Osteoblast (primary cell): ENCODE results near the gene KIAA1671. TPM values are rescaled to one million over a fixed set of nuclear protein-coding genes. Genes with fewer than 3 reads are reported as not detected.

Experiments
- DNase-seq: peaks from one replicate; pipeline ENCODE4 v3.0.0; 2011; ENCODE audit warnings: low spot score, mixed read lengths; ENCODE audit not compliant: insufficient read length; ENCODE audit errors: missing footprints
- H2AFZ ChIP-seq: 2 replicates; pipeline ENCODE4 v1.6.0; 2011; ENCODE audit warnings: mild to moderate bottlenecking, low read length
- H3K27ac ChIP-seq: 2 replicates; pipeline ENCODE4 v1.5.1; 2011; ENCODE audit warnings: mild to moderate bottlenecking, low read depth, low read length, moderate library complexity
- H3K27me3 ChIP-seq: 2 replicates; pipeline ENCODE4 v1.6.0; 2012; ENCODE audit warnings: mild to moderate bottlenecking, control low read depth, inconsistent platforms, low read length, moderate library complexity; ENCODE audit not compliant: insufficient read depth
- H3K36me3 ChIP-seq: 2 replicates; pipeline ENCODE4 v1.5.1; 2011; ENCODE audit warnings: mild to moderate bottlenecking, low read length, control low read depth, moderate library complexity; ENCODE audit not compliant: insufficient read depth
- H3K4me1 ChIP-seq: 2 replicates; pipeline ENCODE4 v1.5.1; 2011; ENCODE audit warnings: mild to moderate bottlenecking, low read length, control low read depth, moderate library complexity; ENCODE audit not compliant: insufficient read depth
- H3K4me2 ChIP-seq: 2 replicates; pipeline ENCODE4 v1.6.0; 2011; ENCODE audit warnings: mild to moderate bottlenecking, low read length; ENCODE audit not compliant: insufficient read depth
- H3K4me3 ChIP-seq: fragments of 200-600 bp; sonication (generic); 3 replicates; pipeline ENCODE4 v1.5.1; 2012; ENCODE audit warnings: mild to moderate bottlenecking, low read length, inconsistent platforms; ENCODE audit not compliant: insufficient read depth
- H3K79me2 ChIP-seq: 2 replicates; pipeline ENCODE4 v1.6.0; 2012; ENCODE audit warnings: mild to moderate bottlenecking, low read length, control low read depth, inconsistent platforms; ENCODE audit not compliant: insufficient read depth
- H3K9me3 ChIP-seq: 2 replicates; pipeline ENCODE4 v1.5.1; 2011; ENCODE audit warnings: low read depth, low read length, control low read depth
- H4K20me1 ChIP-seq: 2 replicates; pipeline ENCODE4 v1.6.0; 2012; ENCODE audit warnings: mild to moderate bottlenecking, low read length, control low read depth; ENCODE audit not compliant: insufficient read depth
- CTCF ChIP-seq: IDR thresholded peaks from 2 replicates; pipeline ENCODE4 v1.5.1; 2011; ENCODE audit warnings: mild to moderate bottlenecking, low read depth, low read length, moderate library complexity; ENCODE audit errors: extremely low read depth
- total RNA-seq: library from RNA; depleted of rRNA; stranded (reverse); fragments of >200 nt; gene quantifications from 2 replicates; pipeline ENCODE4 v1.2.3, GENCODE V29; 2012

KIAA1671 gene
- total RNA-seq, 1 donor = 16.6 TPM

GRCh38 chr22:24985826-24986214, 33.3 kb downstream of the KIAA1671 start:
- DNase-seq = peak; percentile 90
- H4K20me1 ChIP-seq = no peaks in the 10 kb centered on the region
- TF ChIP-seq CTCF = no peak
- peaks cover 28% of the 10 kb centered on the region for H3K4me1 ChIP-seq
- H3K4me3 ChIP-seq = peak overlapping the region; percentile 55
- no peaks in the 10 kb centered on the region for H3K27me3 ChIP-seq
- peak overlapping the region; percentile 86 for H2AFZ ChIP-seq
- H3K27ac ChIP-seq = peak overlapping the region; percentile 97
- H3K9me3 ChIP-seq = no peaks in the 10 kb centered on the region
- H3K36me3 ChIP-seq = no peaks in the 10 kb centered on the region
- H3K79me2 ChIP-seq = peaks cover 39% of the 10 kb centered on the region
- peak overlapping the region; percentile 84 for H3K4me2 ChIP-seq

- TF ChIP-seq CTCF = no peak
These were observed 34.3 kb downstream of the KIAA1671 start for GRCh38 chr22:24986816-24987215.

GRCh38 chr22:24989135-24989534, 36.6 kb downstream of the KIAA1671 start:
- H3K27me3 ChIP-seq = no peaks in the 10 kb centered on the region
- H2AFZ ChIP-seq = no peak overlapping the region
- no peak for DNase-seq
- H3K36me3 ChIP-seq = no peaks in the 10 kb centered on the region
- peak overlapping the region; percentile 15 for H3K27ac ChIP-seq
- no peaks in the 10 kb centered on the region for H4K20me1 ChIP-seq
- H3K4me1 ChIP-seq = peaks cover 42% of the 10 kb centered on the region
- no peaks in the 10 kb centered on the region for H3K9me3 ChIP-seq
- peaks cover 22% of the 10 kb centered on the region for H3K79me2 ChIP-seq
- no peak overlapping the region for H3K4me3 ChIP-seq
- peak overlapping the region; percentile 43 for H3K4me2 ChIP-seq
- TF ChIP-seq CTCF = no peak

More at GRCh38 chr22:24986816-24987215, 34.3 kb downstream of the KIAA1671 start:
- Histone ChIP-seq H3K79me2 (peaks cover 31% of the 10 kb centered on the region), H3K36me3 (no peaks in the 10 kb centered on the region), H3K9me3 (no peaks in the 10 kb centered on the region), H3K4me2 (no peak overlapping the region), H3K4me1 (peaks cover 35% of the 10 kb centered on the region), H3K27me3 (no peaks in the 10 kb centered on the region), H2AFZ (no peak overlapping the region), H3K4me3 (no peak overlapping the region), H4K20me1 (no peaks in the 10 kb centered on the region), H3K27ac (no peak overlapping the region)
- DNase-seq = no peak

GRCh38 chr22:24989541-24989951, 37.0 kb downstream of the KIAA1671 start:
- Histone ChIP-seq H3K4me3 (no peak overlapping the region), H3K36me3 (no peaks in the 10 kb centered on the region), H3K4me2 (peak overlapping the region; percentile 43), H4K20me1 (no peaks in the 10 kb centered on the region), H3K27me3 (no peaks in the 10 kb centered on the region), H3K9me3 (no peaks in the 10 kb centered on the region), H3K4me1 (peaks cover 46% of the 10 kb centered on the region), H2AFZ (peak overlapping the region; percentile 3), H3K79me2 (peaks cover 18% of the 10 kb centered on the region), H3K27ac (peak overlapping the region; percentile 15)
- DNase-seq = peak; percentile 67
- no peak for TF ChIP-seq CTCF
